Measurements from ENCODE around the gene FAM131B.

The FAM131B gene

GRCh38 chr7:143382126-143382790 is 19.7 kb upstream of the FAM131B start:
- peaks cover 0 to 58% (median 45%) of the 10 kb centered on the region in 11 experiments; a peak in 20 of 22 replicates for H3K36me3 ChIP-seq
- H3K27ac ChIP-seq = peak overlapping the region; percentile 88 to 99 (median 95)
- H3K27me3 ChIP-seq = no peaks in the 10 kb centered on the region
- peak overlapping the region; percentile 86 to 100 (median 97) for H3K4me3 ChIP-seq
- H3K4me1 ChIP-seq = peaks cover 46 to 83% (median 74%) of the 10 kb centered on the region in 10 experiments
- H3K4me2 ChIP-seq = peak overlapping the region; percentile 91 to 100 (median 98)
- peaks cover 32 to 58% (median 50%) of the 10 kb centered on the region in 11 experiments; a peak in 21 of 22 replicates for H4K20me1 ChIP-seq
- no peak for TF ChIP-seq Cebpa-rat (IDR thresholded peaks at IDR 0.05)
- H3K9ac ChIP-seq = peak overlapping the region; percentile 85 to 100 (median 96)
- 0 out of 22 replicates have a peak, but pooled peaks cover 0 to 7% (median 0%) of the 10 kb centered on the region in 11 experiments for H3K9me3 ChIP-seq (replicated peaks in 1 of 11)

GRCh38 chr7:143381427-143382125 is 19.1 kb upstream of the FAM131B start:
- no peak for TF ChIP-seq Cebpa-rat (IDR thresholded peaks at IDR 0.05)
- Histone ChIP-seq H3K4me2 (peak overlapping the region; percentile 91 to 100 (median 98)), H4K20me1 (peaks cover 25 to 51% (median 44%) of the 10 kb centered on the region in 11 experiments; a peak in 21 of 22 replicates), H3K27me3 (no peaks in the 10 kb centered on the region), H3K27ac (peak overlapping the region; percentile 88 to 99 (median 95)), H3K9me3 (replicated peaks in 1 of 11) (0 out of 22 replicates have a peak, but pooled peaks cover 0 to 7% (median 0%) of the 10 kb centered on the region in 11 experiments), H3K36me3 (peaks cover 0 to 51% (median 39%) of the 10 kb centered on the region in 11 experiments; a peak in 19 of 22 replicates), H3K4me1 (peaks cover 46 to 83% (median 71%) of the 10 kb centered on the region in 10 experiments), H3K4me3 (peak overlapping the region; percentile 86 to 100 (median 97)), H3K9ac (peak overlapping the region; percentile 85 to 100 (median 96))

- Histone ChIP-seq H3K4me1 (peaks cover 46 to 83% (median 71%) of the 10 kb centered on the region in 10 experiments), H3K4me2 (peak within 1 kb of the TSS; percentile 91 to 100 (median 98)), H3K27ac (peak within 1 kb of the TSS; percentile 88 to 99 (median 95)), H3K4me3 (peak within 1 kb of the TSS; percentile 86 to 100 (median 97)), H3K9ac (peak within 1 kb of the TSS; percentile 85 to 100 (median 96)), H3K9me3 (replicated peaks in 1 of 11) (0 out of 22 replicates have a peak, but pooled peaks cover 0 to 7% (median 0%) of the 10 kb centered on the region in 11 experiments), H3K27me3 (no peaks in the 10 kb centered on the region), H4K20me1 (peaks cover 18 to 44% (median 36%) of the 10 kb centered on the region in 11 experiments; a peak in 21 of 22 replicates), H3K36me3 (peaks cover 0 to 44% (median 33%) of the 10 kb centered on the region in 11 experiments; a peak in 19 of 22 replicates)
- no peak for TF ChIP-seq Cebpa-rat (IDR thresholded peaks at IDR 0.05)
Measured at GRCh38 chr7:143380646-143381426, 18.3 kb upstream of the FAM131B start, which contains the start of gene ZYX. Gene ZYX, plus strand, starts transcription at chr7:143381345. Its CDS starts 227 bp downstream, at chr7:143381572.

- no peak for TF ChIP-seq Cebpa-rat (IDR thresholded peaks at IDR 0.05)
- Histone ChIP-seq H3K9me3 (replicated peaks in 1 of 11) (0 out of 22 replicates have a peak, but pooled peaks cover 0 to 7% (median 0%) of the 10 kb centered on the region in 11 experiments), H3K36me3 (peaks cover 0 to 38% (median 27%) of the 10 kb centered on the region in 11 experiments; a peak in 19 of 22 replicates), H3K9ac (peak overlapping the region; percentile 85 to 100 (median 96)), H3K27ac (peak overlapping the region; percentile 88 to 99 (median 95)), H3K4me3 (peak overlapping the region; percentile 86 to 100 (median 97)), H3K4me2 (peak overlapping the region; percentile 75 to 97 (median 95)), H4K20me1 (peaks cover 18 to 38% (median 30%) of the 10 kb centered on the region in 11 experiments; a peak in 21 of 22 replicates), H3K4me1 (peaks cover 46 to 83% (median 71%) of the 10 kb centered on the region in 10 experiments), H3K27me3 (no peaks in the 10 kb centered on the region)
Measured at GRCh38 chr7:143380260-143380645, 17.7 kb upstream of the FAM131B start.

GRCh38 chr7:143379611-143380259 is 17.2 kb upstream of the FAM131B start:
- Histone ChIP-seq H3K4me2 (peak overlapping the region; percentile 84 to 99 (median 96)), H3K27ac (peak overlapping the region; percentile 88 to 99 (median 95)), H3K9me3 (replicated peaks in 1 of 11) (0 out of 22 replicates have a peak, but pooled peaks cover 0 to 7% (median 0%) of the 10 kb centered on the region in 11 experiments), H4K20me1 (peaks cover 12 to 33% (median 25%) of the 10 kb centered on the region in 11 experiments; a peak in 18 of 22 replicates), H3K4me3 (peak overlapping the region; percentile 86 to 100 (median 97)), H3K27me3 (no peaks in the 10 kb centered on the region), H3K4me1 (peaks cover 49 to 83% (median 72%) of the 10 kb centered on the region in 10 experiments), H3K9ac (peak overlapping the region; percentile 85 to 100 (median 96)), H3K36me3 (peaks cover 0 to 33% (median 22%) of the 10 kb centered on the region in 11 experiments; a peak in 19 of 22 replicates)
- TF ChIP-seq Cebpa-rat (IDR thresholded peaks at IDR 0.05) = no peak

- Histone ChIP-seq H3K9me3 (replicated peaks in 1 of 11) (no peaks in the 10 kb centered on the region), H3K4me2 (peak overlapping the region; percentile 54 to 99 (median 96)), H3K4me3 (peak overlapping the region in 5 of 10 experiments; percentile 4 to 58 (median 33); a peak in 6 of 20 replicates), H3K4me1 (peaks cover 49 to 86% (median 84%) of the 10 kb centered on the region in 10 experiments), H3K36me3 (no peaks in the 10 kb centered on the region), H4K20me1 (no peaks in the 10 kb centered on the region; a peak in 1 of 22 replicates), H3K9ac (peak overlapping the region in 8 of 11 experiments; percentile 1 to 83 (median 76); a peak in 13 of 22 replicates), H3K27me3 (no peaks in the 10 kb centered on the region), H3K27ac (peak overlapping the region; percentile 71 to 99 (median 91); a peak in 21 of 22 replicates)
- no peak for TF ChIP-seq Cebpa-rat (IDR thresholded peaks at IDR 0.05)
Measured at GRCh38 chr7:143376396-143376795, 13.9 kb upstream of the FAM131B start.

- peak overlapping the region in 7 of 10 experiments; percentile 9 to 58 (median 33); a peak in 11 of 20 replicates for H3K4me3 ChIP-seq
- H3K9ac ChIP-seq = peak overlapping the region; percentile 45 to 83 (median 73); a peak in 21 of 22 replicates
- H3K9me3 ChIP-seq (replicated peaks in 1 of 11) = no peaks in the 10 kb centered on the region
- H3K4me1 ChIP-seq = peaks cover 49 to 92% (median 87%) of the 10 kb centered on the region in 10 experiments
- no peaks in the 10 kb centered on the region for H3K36me3 ChIP-seq
- no peaks in the 10 kb centered on the region for H4K20me1 ChIP-seq
- peak overlapping the region; percentile 54 to 99 (median 96) for H3K4me2 ChIP-seq
- no peaks in the 10 kb centered on the region for H3K27me3 ChIP-seq
- TF ChIP-seq Cebpa-rat (IDR thresholded peaks at IDR 0.05) = peak in 8 of 11 experiments; percentile 53 to 88 (median 78); a peak in 16 of 22 replicates
- H3K27ac ChIP-seq = peak overlapping the region; percentile 71 to 99 (median 91)
Measured at GRCh38 chr7:143375298-143376034, 13.0 kb upstream of the FAM131B start.
